ENCODE measurements around the gene ANKRD11. TPM values are rescaled to one million over a fixed set of nuclear protein-coding genes. Genes with fewer than 3 reads are reported as not detected.

The ANKRD11 gene
- total RNA-seq, 1 experiment from 2014 or later: 266 TPM

DNA sequence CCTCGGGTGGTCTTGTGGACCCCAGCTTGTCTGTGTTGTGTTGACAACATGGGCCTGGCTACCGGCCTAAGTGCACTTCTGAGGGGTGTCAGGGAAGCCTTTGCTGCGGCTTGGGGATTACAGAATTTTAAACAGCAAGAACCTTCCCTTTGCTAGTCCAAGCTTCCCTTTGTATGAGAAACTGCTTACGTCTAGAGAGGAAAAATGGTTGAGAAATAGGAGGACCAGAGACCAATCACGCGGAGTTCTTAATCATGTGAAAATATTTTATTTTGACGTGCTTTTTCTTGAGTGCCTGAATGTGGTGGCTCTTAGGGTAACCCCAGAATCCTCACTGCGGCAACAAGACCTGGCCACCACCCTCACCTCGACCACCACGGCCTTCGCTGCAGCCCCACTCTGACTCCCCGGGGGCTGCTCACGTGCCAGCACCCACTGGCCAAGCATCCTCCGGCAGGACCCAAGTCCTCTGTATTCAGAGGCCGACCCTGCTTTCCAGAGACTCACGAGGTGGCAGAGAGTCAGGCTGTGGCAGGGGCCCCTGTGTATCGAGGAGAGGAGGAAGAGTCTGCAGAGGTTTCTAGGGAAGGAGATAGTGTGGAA is 191.6 kb downstream of the ANKRD11 start:
- no peak overlapping the region for H3K4me2 ChIP-seq (ENCODE audit: low read length)
- H3K27ac ChIP-seq (ENCODE audit: low read depth, low read length): no peak overlapping the region
- H3K9me2 ChIP-seq (ENCODE audit: insufficient read depth): no peaks in the 10 kb centered on the region
- TF ChIP-seq POLR2AphosphoS5 (IDR thresholded peaks at IDR 0.05; ENCODE audit: low read depth, low read length) (peak; percentile 12; the same call in 1 of the 2 replicates), SRF (IDR thresholded peaks at IDR 0.05; ENCODE audit: low read depth) (no peak)
- BruUV-seq (replicated peaks): no TSS peak
- no peaks in the 10 kb centered on the region for H3K4me1 ChIP-seq (ENCODE audit: control insufficient read depth in 1 of 2, insufficient read depth in 2 of 2, low read length in 2 of 2)
- POLR2A ChIA-PET: no interaction called here
- H3K79me2 ChIP-seq (ENCODE audit: insufficient read depth, low read length): peaks cover 97% of the 10 kb centered on the region
- no peaks in the 10 kb centered on the region for H3K27me3 ChIP-seq (ENCODE audit: insufficient read depth, low read length)
- H2AFZ ChIP-seq (ENCODE audit: low read depth, low read length, poor library complexity, severe bottlenecking): no peak overlapping the region
- RAD21 ChIA-PET (ENCODE audit: low non-redundant PET in 1 of 2, low total read pairs in 2 of 2, uncharacterized antibody in 2 of 2, unreplicated experiment in 2 of 2): no interaction called here
- intact Hi-C loops (cut with micrococcal nuclease): no loop called here
- ATAC-seq (no peak), DNase-seq (ENCODE audit: low read depth, low spot score) (no peak)
- CTCF ChIA-PET: interaction anchor here (0.7 kb wide), 1 partner anchor 594 kb away, joined by 3 read pairs; no protein-coding TSS in a partner anchor
- H3K4me3 ChIP-seq (replicated peaks in 1 of 2; ENCODE audit: low read depth in 1 of 2, low read length in 2 of 2): no peak overlapping the region
- H4K20me1 ChIP-seq (ENCODE audit: insufficient read depth): no peaks in the 10 kb centered on the region
- no peaks in the 10 kb centered on the region for H3K9me3 ChIP-seq (ENCODE audit: control insufficient read depth in 1 of 2, insufficient read depth in 1 of 2, low read depth in 1 of 2, low read length in 2 of 2)
- no peak overlapping the region for H3K9ac ChIP-seq (ENCODE audit: low read length)
- H3K36me3 ChIP-seq (ENCODE audit: control insufficient read depth in 1 of 2, insufficient read depth in 2 of 2, low read length in 2 of 2): peaks cover 15 to 16% of the 10 kb centered on the region in 2 experiments; a peak in 3 of 4 replicates

DNA sequence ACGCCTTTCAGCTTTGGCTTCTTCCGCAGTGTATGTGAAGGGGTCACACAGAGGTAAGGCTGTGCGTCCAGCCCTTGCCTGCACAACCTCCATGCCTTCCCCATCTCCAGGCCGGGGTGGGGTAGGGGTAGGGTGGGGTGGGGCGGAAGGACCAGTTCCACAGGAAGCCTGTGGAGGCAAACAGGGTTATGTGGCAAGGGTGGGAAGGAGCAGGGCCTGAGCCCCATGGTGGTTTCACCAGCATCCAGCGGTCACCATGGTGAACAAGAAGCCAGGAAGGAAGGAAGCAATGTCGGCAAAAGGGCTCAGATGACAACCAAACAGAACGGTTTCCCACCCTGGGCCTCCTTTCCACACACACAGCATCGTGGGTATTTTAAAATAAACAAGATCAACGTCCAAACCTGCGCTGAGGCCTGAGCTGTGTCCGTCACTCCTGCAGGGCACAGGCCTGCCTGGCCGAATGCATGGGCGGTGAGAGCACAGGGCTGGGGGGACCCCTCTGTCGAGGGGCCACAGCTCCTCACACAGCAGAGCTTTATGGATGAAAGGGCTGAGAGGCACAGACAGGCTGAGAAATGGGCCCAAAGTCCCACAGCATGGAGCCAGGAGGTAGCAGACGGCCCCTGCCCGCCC is 192.3 kb downstream of the ANKRD11 start:
- no peaks in the 10 kb centered on the region for H3K4me1 ChIP-seq (ENCODE audit: control insufficient read depth in 1 of 2, insufficient read depth in 2 of 2, low read length in 2 of 2)
- H2AFZ ChIP-seq (ENCODE audit: low read depth, low read length, poor library complexity, severe bottlenecking): no peak overlapping the region
- ATAC-seq (no peak), DNase-seq (ENCODE audit: low read depth, low spot score) (no peak)
- TF ChIP-seq POLR2AphosphoS5 (IDR thresholded peaks at IDR 0.05; ENCODE audit: low read depth, low read length) (peak; percentile 43), EZH2 (IDR thresholded peaks at IDR 0.05) (no peak)
- H3K27me3 ChIP-seq (ENCODE audit: insufficient read depth, low read length): no peaks in the 10 kb centered on the region
- no peak overlapping the region for H3K4me3 ChIP-seq (replicated peaks in 1 of 2; ENCODE audit: low read depth in 1 of 2, low read length in 2 of 2)
- POLR2A ChIA-PET: no interaction called here
- intact Hi-C loops (cut with micrococcal nuclease): no loop called here
- no peaks in the 10 kb centered on the region for H3K9me2 ChIP-seq (ENCODE audit: insufficient read depth)
- peaks cover 96% of the 10 kb centered on the region for H3K79me2 ChIP-seq (ENCODE audit: insufficient read depth, low read length)
- no TSS peak for BruUV-seq (replicated peaks)
- no peaks in the 10 kb centered on the region for H3K9me3 ChIP-seq (ENCODE audit: control insufficient read depth in 1 of 2, insufficient read depth in 1 of 2, low read depth in 1 of 2, low read length in 2 of 2)
- 0 out of 2 replicates have a peak overlapping the region, but pooled peaks have one; percentile 10 for H3K27ac ChIP-seq (ENCODE audit: low read depth, low read length)
- no peaks in the 10 kb centered on the region for H4K20me1 ChIP-seq (ENCODE audit: insufficient read depth)
- no peak overlapping the region for H3K9ac ChIP-seq (ENCODE audit: low read length)
- no peak overlapping the region for H3K4me2 ChIP-seq (ENCODE audit: low read length)
- CTCF ChIA-PET: no interaction called here
- peaks cover 11 to 13% of the 10 kb centered on the region in 2 experiments; a peak in 3 of 4 replicates for H3K36me3 ChIP-seq (ENCODE audit: control insufficient read depth in 1 of 2, insufficient read depth in 2 of 2, low read length in 2 of 2)
- RAD21 ChIA-PET (ENCODE audit: low non-redundant PET in 1 of 2, low total read pairs in 2 of 2, uncharacterized antibody in 2 of 2, unreplicated experiment in 2 of 2): no interaction called here

Measured in HCT116 (cell line).